Measurements from ENCODE around the gene HOXA5. TPM values are rescaled to one million over a fixed set of nuclear protein-coding genes. Genes with fewer than 3 reads are reported as not detected.

The HOXA5 gene
- total RNA-seq, 4 donors from 2014 or later, result 7.8 to 24.8 (median 14.7) TPM

- Histone ChIP-seq H3K27ac (replicated peaks in 1 of 4) (no peak overlapping the region), H3K36me3 (no peaks in the 10 kb centered on the region), H3K4me1 (peaks cover 25 to 69% (median 50%) of the 10 kb centered on the region in 4 donors), H3K4me3 (peak overlapping the region; percentile 54 to 59 (median 56)), H3K27me3 (peaks cover 20 to 100% (median 91%) of the 10 kb centered on the region in 4 donors), H3K9me3 (no peaks in the 10 kb centered on the region)
- intact Hi-C loops (cut with DNase I), result loop anchor here (5.0 kb wide), 1 partner anchor 793 kb away; no protein-coding TSS in a partner anchor
- WGBS, result 7% methylated on average over 31 of the region's 54 CpGs
- TF ChIP-seq EP300 (IDR thresholded peaks at IDR 0.05), result no peak
- peak; percentile 97 to 100 (median 99) for TF ChIP-seq CTCF (IDR thresholded peaks at IDR 0.05)
- TF ChIP-seq POLR2AphosphoS5 (IDR thresholded peaks at IDR 0.05), result peak in 1 of 2 donors; percentile 49
- no peak for TF ChIP-seq POLR2A (IDR thresholded peaks at IDR 0.05; ENCODE audit: low read depth)
- peak; percentile 97 for DNase-seq (ENCODE audit: extremely low spot score)
Observed at GRCh38 chr7:27160546-27161213, 17.2 kb upstream of the HOXA5 start.

GRCh38 chr7:27160145-27160545 is 16.7 kb upstream of the HOXA5 start:
- H3K4me3 ChIP-seq, result peak overlapping the region; percentile 54 to 59 (median 56)
- no peaks in the 10 kb centered on the region for H3K9me3 ChIP-seq
- H3K27me3 ChIP-seq, result peaks cover 16 to 100% (median 91%) of the 10 kb centered on the region in 4 donors
- no peak overlapping the region for H3K27ac ChIP-seq (replicated peaks in 1 of 4)
- intact Hi-C loops (cut with DNase I), result loop anchor here (5.0 kb wide), 1 partner anchor 793 kb away; no protein-coding TSS in a partner anchor
- peaks cover 30 to 69% (median 50%) of the 10 kb centered on the region in 4 donors for H3K4me1 ChIP-seq
- no peaks in the 10 kb centered on the region for H3K36me3 ChIP-seq
- 55% methylated on average over 20 of the region's 23 CpGs for WGBS
- no peak for DNase-seq (ENCODE audit: extremely low spot score)
- TF ChIP-seq POLR2AphosphoS5 (IDR thresholded peaks at IDR 0.05) (no peak), POLR2A (IDR thresholded peaks at IDR 0.05; ENCODE audit: low read depth) (no peak), CTCF (IDR thresholded peaks at IDR 0.05) (no peak), EP300 (IDR thresholded peaks at IDR 0.05) (no peak)

GRCh38 chr7:27159266-27160144 is 16.0 kb upstream of the HOXA5 start:
- Histone ChIP-seq H3K4me3 (no peak overlapping the region), H3K27ac (replicated peaks in 1 of 4) (no peak overlapping the region), H3K27me3 (peaks cover 16 to 100% (median 91%) of the 10 kb centered on the region in 4 donors)

More at GRCh38 chr7:27159266-27160144, 16.0 kb upstream of the HOXA5 start:
- intact Hi-C loops (cut with DNase I), result loop anchor here (5.0 to 10.0 kb wide), 3 partner anchors 792 to 1297 kb away; no protein-coding TSS in a partner anchor
- Histone ChIP-seq H3K9me3 (no peaks in the 10 kb centered on the region), H3K36me3 (no peaks in the 10 kb centered on the region), H3K4me1 (peaks cover 35 to 69% (median 50%) of the 10 kb centered on the region in 4 donors)
- DNase-seq (ENCODE audit: extremely low spot score), result no peak
- WGBS, result 64% methylated on average over 26 of the region's 27 CpGs
- TF ChIP-seq POLR2AphosphoS5 (IDR thresholded peaks at IDR 0.05) (no peak), CTCF (IDR thresholded peaks at IDR 0.05) (no peak), POLR2A (IDR thresholded peaks at IDR 0.05; ENCODE audit: low read depth) (no peak), EP300 (IDR thresholded peaks at IDR 0.05) (no peak)

Data from esophagus muscularis mucosa (tissue), 4 donors.